HG03280 (cell line): ENCODE data around the gene DEF6.
A peak's percentile ranks its signal among the peaks of the same experiment; 100 is the strongest.

Experiments used
- ATAC-seq: cut with Tn5 transposase; IDR thresholded peaks from one replicate; pipeline ENCODE4 v1.9.1; 2021; ENCODE audit warnings: mild to moderate bottlenecking, moderate library complexity; ENCODE audit not compliant: unreplicated experiment

The DEF6 gene

DNA sequence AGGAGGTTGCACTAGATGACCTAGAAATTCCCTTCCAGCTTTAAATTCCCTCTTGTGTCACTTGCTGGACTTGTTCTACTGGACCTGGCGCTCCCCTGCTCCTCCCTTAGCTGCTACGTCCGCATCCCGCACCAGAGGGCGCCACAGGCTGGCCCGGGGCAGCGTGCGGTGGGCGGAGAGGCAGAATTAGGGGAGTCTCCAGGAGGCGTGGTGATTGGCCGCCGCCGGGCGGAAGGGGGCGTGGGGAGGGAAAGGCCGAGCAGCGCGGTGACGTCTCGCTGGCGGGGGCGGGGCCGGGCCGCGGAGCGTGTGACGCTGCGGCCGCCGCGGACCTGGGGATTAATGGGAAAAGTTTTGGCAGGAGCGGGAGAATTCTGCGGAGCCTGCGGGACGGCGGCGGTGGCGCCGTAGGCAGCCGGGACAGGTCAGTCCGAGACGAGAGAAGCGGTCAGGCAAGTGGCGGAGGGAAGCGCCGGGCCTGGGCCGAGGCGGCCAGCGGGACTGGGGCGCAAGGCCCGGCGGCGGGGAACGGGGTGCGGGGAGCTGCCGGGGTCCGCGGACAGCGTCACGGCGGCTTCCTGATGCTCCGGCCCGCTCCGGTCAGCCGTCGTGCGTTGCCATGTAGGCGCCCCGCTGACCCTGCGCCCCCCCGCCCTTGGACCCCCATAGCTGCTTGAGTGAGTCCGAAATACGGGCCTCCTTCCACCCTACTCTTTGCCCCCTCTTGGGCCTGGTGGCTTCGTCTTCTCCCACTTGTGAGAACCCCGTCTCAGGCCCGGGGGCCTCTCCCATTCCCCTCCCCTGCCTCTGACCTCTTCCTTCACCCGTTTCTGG, 44.9 kb downstream of the DEF6 start, which contains the start of gene PPARD:
Gene PPARD, plus strand, starts transcription at position 301 of the 834 bp plus-strand sequence. CDS start 68,530 bp downstream, outside the sequence.
- peak; percentile 97 for ATAC-seq

DNA sequence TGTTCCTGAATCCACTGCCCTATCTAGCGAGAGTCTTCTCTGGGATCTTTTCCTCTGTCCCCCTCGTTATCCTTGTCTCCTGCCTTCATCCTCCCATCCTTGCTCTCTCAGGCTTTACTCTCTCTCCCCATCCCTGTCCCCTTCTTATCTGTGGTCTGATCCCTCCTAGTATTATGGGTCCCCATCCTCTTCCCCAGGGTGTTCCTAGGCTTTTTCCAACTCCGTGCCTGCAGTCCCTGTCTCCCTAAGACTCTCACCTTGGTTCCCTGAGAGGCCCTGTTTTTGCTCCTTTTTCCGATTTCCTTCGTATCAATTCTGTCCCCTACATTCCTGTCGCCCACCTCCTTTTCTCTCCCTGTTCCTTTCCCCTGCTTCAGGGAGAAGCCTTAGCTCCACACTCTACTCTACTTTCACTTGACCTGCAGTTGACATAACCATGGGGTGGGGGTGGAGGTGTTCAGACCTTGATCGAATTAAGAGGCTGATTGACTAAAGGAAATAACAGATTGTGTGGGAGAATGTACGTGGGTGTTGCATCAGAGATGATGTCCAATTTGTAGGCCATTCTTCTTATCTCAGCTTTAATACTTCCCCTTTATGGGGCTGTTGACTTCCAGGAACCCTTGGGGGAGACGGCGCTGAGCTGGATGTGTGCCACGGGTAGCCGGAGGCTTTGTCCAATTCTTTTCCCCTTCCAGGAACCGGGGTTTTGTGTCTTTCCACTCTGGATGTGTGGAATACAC, 45.6 kb downstream of the DEF6 start:
- no peak for ATAC-seq

DNA sequence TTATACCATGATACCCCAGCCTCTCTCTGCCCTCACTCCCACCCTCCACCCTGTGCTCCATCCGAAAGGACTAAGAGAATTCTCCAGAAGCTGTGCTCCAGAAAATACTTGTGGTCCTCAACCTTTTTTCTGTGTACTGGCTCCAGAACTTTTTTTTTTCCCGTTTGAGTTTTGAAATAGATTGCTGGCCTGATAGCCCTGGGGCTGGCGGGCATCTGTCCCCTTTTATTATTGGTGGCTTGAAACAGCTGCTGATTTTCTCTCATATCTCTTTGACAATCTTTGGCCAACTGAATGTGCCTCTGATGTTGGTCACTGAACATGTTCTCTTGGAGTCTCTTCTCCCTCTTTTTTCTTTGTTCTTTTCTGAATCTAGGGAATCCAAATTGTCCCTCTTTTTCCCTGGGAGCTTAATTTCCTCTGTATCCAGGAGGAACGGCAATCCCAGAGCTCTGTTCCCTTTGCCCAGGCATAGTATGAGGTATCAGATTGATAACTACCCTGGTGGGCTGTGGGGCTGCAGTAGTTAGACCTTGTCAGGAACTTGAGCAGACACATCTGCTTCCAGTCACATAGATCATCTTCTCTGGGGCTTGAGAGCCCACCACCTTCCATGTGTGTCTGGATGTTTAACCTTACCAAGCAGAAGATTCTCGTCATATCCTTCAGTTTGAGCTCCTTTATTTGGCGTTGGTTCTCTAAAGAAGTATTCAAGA, 46.4 kb downstream of the DEF6 start:
- ATAC-seq, result no peak

GRCh38 chr6:35351422-35351821, 53.8 kb downstream of the DEF6 start:
- no peak for ATAC-seq

DNA sequence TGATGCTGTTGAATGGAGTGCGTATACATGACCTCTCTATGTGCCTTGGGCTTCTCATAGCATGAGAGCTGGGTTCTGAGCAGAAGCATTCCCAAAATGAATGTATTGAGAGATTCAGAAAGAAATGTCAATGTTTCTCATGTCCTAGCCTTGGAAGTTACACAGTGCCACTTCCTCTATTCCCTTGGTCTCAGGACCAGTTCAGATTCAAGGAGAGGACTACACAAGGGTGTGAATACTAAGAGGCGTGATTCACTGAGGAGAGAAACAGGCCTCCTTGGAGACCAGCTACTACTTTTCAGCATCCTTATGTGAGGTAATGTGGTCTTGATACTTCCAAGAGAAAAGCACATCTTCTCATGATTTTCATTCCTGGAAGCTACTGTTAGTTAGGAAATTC, 55.1 kb downstream of the DEF6 start:
- no peak for ATAC-seq

DNA sequence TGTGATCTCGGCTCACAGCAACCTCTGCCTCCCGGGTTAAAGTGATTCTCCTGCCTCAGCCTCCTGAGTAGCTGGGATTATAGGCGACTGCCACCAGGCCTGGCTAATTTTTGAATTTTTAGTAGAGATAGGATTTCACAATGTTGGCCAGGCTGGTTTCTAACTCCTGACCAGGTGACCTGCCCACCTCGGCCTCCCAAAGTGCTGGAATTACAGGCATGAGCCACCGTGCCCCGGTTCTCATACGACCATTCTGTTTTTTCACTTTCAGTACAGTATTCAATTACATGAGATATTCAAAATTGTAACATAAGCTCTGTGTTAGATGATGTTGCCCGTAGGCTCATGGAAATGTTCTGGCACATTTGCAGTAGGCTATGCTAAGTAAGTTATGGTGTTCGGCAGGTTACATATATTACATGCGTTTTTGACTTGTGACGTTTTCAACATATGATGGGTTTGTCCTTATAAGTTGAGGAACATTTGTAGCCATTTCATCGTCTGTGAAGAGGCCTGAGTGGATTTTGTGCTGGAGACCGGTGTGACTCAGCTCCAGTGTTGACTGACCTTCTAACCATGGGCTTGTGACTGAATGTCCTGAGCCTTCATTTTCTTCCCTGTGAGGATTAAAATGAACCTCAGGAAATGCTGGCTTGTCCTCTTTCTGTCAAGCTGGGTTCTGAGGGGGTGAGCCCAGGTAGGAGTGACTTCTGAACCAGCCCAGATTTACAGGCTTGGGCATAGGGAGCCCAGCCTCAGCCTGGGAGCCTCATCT, 56.9 kb downstream of the DEF6 start:
- ATAC-seq, result no peak

DNA sequence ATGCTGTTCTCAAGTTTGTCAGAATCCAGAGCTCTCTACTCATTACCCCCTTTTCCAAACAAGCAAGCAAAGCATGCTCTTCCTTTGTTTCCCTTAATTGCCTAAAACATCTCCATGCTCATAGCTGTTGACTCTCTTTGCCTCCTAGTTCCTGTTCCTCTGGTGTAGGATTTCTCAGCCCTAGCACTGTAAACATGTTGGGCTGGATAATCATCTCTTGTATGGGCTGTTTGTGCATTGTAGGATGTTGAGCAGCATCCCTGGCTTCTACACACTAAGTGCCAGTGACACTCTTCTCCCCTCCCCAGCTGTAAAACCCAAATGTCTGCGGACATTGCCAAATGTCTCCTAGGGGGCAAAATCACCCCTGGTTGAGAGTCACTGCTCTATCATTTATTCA, 58.8 kb downstream of the DEF6 start:
- ATAC-seq, result no peak

DNA sequence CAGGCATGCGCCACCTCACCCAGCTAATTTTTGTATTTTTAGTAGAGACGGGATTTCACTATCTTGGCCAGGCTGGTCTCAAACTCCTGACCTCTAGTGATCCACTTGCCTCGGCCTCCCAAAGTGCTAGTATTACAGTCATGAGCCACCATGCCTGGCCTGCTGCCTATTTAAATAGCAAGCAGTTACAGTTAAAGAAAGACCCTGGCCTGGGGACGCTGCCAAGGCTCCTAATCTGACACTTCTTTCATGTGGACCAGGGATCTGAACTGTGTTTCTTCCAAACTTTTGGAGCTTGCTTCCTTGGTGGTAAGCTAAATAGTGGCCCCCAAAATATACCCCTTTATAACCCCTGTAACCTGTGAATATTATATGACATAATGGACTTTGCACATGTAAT, 60.1 kb downstream of the DEF6 start:
- ATAC-seq, result no peak

- no peak for ATAC-seq
These were observed 60.5 kb downstream of the DEF6 start for GRCh38 chr6:35358086-35358485.

DNA sequence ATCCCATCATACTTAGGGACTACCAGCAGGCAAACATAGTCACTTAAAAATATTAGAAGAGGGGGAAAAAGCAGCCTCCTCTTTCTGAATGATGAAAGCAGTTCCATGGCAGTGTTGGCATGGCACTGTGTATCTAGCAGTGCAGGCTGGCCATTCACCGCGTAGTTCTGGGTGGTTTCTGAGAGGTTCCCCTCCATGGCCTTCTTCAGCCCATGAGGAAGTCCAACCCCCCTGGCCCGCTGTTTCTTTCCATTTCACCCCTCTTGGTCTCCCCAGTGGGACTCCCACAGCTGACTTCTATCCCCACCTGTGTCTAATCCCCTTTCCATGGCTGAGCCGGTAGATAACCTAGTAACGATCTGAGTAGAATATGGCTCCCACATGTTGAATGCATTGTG, 61.7 kb downstream of the DEF6 start:
- ATAC-seq, result no peak

GRCh38 chr6:35359744-35360348, 62.2 kb downstream of the DEF6 start:
- no peak for ATAC-seq

- ATAC-seq, result no peak
These were observed 62.9 kb downstream of the DEF6 start for GRCh38 chr6:35360349-35361138.

DNA sequence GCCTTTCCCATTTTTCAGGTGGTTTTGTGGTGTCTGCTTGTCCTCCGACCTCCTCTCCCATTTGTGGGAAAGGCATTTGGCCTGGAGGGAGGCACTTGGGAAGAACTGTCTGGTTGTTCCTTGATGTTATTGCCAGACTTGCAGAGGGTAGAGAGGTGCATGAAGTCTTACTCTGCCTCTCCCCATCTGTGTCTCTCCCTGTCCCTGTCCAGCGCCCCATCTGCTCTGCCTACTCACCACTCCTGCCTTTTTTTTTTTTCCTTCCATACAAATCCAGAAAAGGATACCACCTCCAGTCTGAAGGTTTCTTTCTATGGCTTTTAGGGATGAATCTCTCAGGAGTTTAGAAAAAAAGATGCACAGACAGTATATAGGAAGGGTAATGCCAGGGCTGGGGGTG, 64.6 kb downstream of the DEF6 start:
- no peak for ATAC-seq

GRCh38 chr6:35363293-35363750, 65.7 kb downstream of the DEF6 start:
- no peak for ATAC-seq

DNA sequence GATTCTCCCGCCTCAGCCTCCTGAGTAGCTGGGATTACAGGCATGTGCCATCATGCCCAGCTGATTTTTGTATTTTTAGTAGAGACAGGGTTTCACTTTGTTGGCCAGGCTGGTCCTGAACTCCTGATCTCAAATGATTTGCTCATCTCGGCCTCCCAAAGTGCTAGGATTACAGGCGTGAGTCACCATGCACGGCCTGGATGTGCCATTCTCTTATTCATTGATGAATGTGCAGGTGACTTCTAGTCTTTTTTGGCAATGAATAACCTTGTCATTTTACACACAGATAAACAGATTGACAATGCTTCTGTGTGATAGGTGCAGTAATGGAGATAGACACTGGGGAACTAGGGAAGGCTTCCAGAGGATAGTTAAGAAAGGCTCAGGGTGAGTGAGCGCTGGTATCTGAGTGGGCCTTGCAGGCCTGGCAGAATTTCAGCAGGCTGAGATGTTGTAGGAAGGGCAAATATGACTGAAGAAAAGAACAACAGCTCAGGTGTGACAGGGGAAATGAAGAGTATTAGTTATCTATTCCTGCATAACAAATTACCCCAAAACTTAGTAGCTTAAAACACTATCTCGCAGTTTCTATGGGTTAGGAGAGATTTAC, 68.1 kb downstream of the DEF6 start:
- ATAC-seq, result no peak

DNA sequence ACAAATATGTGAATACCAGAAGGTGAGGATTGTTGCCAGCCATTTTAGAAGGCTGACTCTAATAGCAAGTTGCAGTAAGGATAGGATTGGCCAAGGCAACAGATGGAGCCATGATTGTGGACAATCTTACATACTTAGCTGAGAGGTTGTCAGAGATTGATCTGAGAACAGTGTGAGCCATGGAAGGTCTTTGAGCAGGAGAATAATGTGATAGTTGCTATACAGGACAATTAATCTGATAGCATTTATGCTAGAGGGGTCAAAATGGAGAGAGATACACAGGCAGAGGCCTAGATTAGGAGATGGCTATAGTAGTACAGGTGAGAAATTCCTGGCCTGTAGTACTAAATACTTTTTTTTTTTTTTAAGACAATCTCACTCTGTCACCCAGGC, 68.6 kb downstream of the DEF6 start:
- ATAC-seq, result no peak

DNA sequence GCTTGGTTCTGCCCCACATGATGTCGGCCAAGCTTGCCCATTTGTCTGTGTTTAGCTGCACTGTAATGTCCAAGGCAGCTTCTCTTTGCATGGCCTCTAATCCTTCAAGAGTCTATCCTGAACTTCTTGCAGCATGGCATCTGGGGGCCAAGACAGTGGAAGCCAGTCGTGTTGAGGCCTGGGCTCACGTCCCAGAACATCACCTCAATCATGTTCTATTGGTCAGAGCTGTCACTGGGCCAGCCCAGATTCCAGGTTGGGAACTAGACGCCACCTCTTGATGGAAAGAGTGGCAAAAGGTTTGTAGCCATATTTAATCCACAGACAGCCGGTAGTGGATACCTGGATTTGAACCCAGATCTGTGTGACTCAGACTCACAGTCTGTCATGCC, 70.0 kb downstream of the DEF6 start:
- no peak for ATAC-seq

- ATAC-seq, result no peak
These were observed 70.6 kb downstream of the DEF6 start for GRCh38 chr6:35368038-35368887.
